Measurements from ENCODE around the gene MTF1. TPM values are rescaled to one million over a fixed set of nuclear protein-coding genes. Genes with fewer than 3 reads are reported as not detected.
A peak's percentile ranks its signal among the peaks of the same experiment; 100 is the strongest.
"Not testable (repeated sequence)": the region's sequence is repeated elsewhere in the genome, so short reads cannot be mapped to it uniquely, and the experiment has no call there.

MTF1 gene
- total RNA-seq: 10 to 100 TPM; 21.0 to 22.5 TPM

DNA sequence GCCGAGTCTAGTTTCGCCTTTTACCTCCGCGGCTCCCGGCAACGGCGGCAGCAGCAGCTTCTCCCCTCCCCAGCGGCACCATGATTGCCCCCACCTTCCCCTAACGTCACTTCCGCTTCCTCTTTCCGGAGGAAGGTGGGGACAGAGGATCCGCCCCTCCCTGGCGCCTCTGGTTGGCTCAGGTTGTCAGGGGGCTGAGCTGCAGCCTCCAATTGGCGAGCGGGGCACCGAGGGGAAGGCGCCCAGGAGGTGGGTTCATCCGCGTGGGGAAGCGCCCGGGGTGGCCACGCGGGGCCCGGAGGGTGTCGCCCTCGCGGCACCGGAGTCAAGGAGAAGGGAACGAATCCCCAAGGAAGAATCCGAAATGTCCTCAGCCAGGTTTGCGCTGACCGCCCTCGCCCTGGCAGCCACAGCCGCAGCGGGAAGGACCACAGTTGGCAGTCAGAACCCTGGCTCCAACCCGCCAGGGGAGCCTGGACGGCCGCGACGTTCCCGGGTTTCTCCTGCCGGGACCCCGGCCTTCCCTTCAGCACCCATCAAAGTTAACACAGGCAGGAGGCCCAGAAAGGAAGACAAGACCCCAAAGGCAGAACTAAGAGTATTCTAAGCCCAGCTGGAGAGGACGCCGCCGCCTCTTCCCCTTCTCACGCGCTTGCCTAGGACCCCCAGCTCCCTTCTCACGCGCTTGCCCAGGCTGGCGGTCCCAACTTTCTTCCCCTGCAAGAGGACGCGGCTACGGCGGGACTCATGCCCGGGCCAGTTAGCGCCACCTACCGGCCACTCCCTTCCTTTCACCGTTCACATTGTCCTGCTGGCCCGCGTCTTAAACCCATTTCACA, at the start of gene MTF1:
Gene MTF1 (minus strand): TSS at position 86 of the 839 bp plus-strand sequence. CDS start 1,934 bp downstream, outside the sequence.
- no peaks in the 10 kb centered on the region for H3K9me3 Mint-ChIP-seq
- CTCF ChIA-PET: interaction anchor here (0.6 to 2.6 kb wide), 29 partner anchors 9 to 381 kb away, joined by 3 to 16 read pairs (median 4); partner anchors contain the start of genes C1orf122, GNL2 and YRDC
- H3K4me1 Mint-ChIP-seq: peaks cover 29% of the 10 kb centered on the region

DNA sequence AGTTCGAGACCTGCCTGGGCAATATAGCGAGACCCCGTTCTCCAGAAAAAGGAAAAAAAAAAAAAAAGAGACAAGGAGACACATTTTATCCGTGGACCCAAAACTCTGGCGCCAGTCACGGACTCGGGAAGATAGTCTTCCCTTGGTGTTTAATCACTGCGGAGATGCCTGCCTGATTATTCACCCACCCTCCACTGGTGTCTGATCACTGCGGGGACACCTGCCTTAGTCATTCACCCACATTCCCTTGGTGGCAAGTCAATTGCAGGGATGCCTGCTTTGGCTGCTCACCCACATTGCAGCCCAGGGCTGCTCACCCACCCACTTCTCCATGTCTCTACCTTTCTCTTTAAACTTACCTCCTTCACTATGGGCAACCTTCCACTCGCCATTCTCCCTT, 49.1 kb upstream of the MTF1 start:
- H3K4me3 Mint-ChIP-seq, DNase-seq, CTCF ChIA-PET, H3K4me1 Mint-ChIP-seq, H3K27me3 Mint-ChIP-seq, H3K27ac Mint-ChIP-seq, POLR2A ChIA-PET: not testable (repeated sequence)
- Mint-ChIP-seq H3K9me3 (peaks cover 26% of the 10 kb centered on the region), H3K36me3 (ENCODE audit: low read depth) (peaks cover 31% of the 10 kb centered on the region)

More for the DNA sequence above, at the start of gene MTF1:
- peak; percentile 98 for DNase-seq
- no peaks in the 10 kb centered on the region for H3K27me3 Mint-ChIP-seq
- POLR2A ChIA-PET: interaction anchor here (2.0 kb wide), 1 partner anchor 52 kb away, joined by 8 read pairs; the partner anchor contains the start of genes C1orf122 and YRDC
- peaks cover 30% of the 10 kb centered on the region for H3K36me3 Mint-ChIP-seq (ENCODE audit: low read depth)
- peak within 1 kb of the TSS; percentile 93 for H3K4me3 Mint-ChIP-seq
- peak within 1 kb of the TSS; percentile 97 for H3K27ac Mint-ChIP-seq

DNA sequence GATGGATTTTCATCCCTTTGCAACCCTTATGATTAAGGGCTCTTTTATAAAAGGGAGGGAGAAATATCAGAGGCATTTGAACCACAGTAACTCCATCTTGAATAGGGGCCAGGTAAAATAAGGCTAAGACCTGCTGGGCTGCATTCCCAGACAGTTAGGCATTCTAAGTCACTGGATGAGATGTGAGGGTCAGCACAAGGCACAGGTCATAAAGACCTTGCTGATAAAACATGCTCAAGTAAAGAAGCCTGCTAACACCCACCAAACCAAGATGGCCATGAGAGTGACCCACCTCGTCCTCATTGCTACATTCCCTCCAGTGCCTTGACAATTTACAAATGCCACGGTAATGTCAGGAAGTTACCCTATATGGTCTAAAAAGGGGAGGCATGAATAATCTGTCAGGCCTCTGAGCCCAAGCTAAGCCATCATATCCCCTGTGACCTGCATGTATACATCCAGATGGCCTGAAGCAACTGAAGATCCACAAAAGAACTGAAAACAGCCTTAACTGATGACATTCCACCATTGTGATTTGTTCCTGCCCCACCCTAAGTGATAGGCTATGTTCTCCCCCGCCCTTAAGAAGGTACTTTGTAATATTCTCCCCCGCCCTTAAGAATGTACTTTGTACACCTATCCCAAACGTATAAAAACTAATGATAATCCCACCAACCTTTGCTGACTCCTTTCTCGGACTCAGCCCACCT, 48.2 kb upstream of the MTF1 start:
- H3K4me1 Mint-ChIP-seq, H3K27me3 Mint-ChIP-seq, DNase-seq, POLR2A ChIA-PET, H3K4me3 Mint-ChIP-seq, H3K27ac Mint-ChIP-seq: not testable (repeated sequence)
- CTCF ChIA-PET: interaction anchor here (0.6 kb wide), 1 partner anchor 136 kb away, joined by 5 read pairs; no protein-coding TSS in a partner anchor
- H3K36me3 Mint-ChIP-seq (ENCODE audit: low read depth): peaks cover 31% of the 10 kb centered on the region
- H3K9me3 Mint-ChIP-seq: peaks cover 26% of the 10 kb centered on the region

- Mint-ChIP-seq H3K36me3 (ENCODE audit: low read depth) (peaks cover 35% of the 10 kb centered on the region), H3K9me3 (peaks cover 26% of the 10 kb centered on the region)
- POLR2A ChIA-PET, DNase-seq, H3K4me3 Mint-ChIP-seq, H3K27ac Mint-ChIP-seq, H3K27me3 Mint-ChIP-seq, H3K4me1 Mint-ChIP-seq: not testable (repeated sequence)
- CTCF ChIA-PET: interaction anchor here (0.6 kb wide), 1 partner anchor 137 kb away, joined by 5 read pairs; no protein-coding TSS in a partner anchor
Observed at GRCh38 chr1:37906591-37906990, 47.2 kb upstream of the MTF1 start.

GRCh38 chr1:37905727-37906126, 46.3 kb upstream of the MTF1 start:
- DNase-seq: no peak
- H3K4me1 Mint-ChIP-seq: peaks cover 10% of the 10 kb centered on the region

GRCh38 chr1:37903921-37904320, 44.5 kb upstream of the MTF1 start:
- CTCF ChIA-PET: interaction anchor here (1.0 kb wide), 1 partner anchor 44 kb away, joined by 3 read pairs; the partner anchor contains the start of gene MTF1
- H3K9me3 Mint-ChIP-seq: peaks cover 24% of the 10 kb centered on the region
- H3K36me3 Mint-ChIP-seq (ENCODE audit: low read depth): peaks cover 28% of the 10 kb centered on the region
- DNase-seq, H3K4me3 Mint-ChIP-seq, H3K4me1 Mint-ChIP-seq, H3K27me3 Mint-ChIP-seq, POLR2A ChIA-PET, H3K27ac Mint-ChIP-seq: not testable (repeated sequence)

More at GRCh38 chr1:37905727-37906126, 46.3 kb upstream of the MTF1 start:
- CTCF ChIA-PET: no interaction called here
- H3K36me3 Mint-ChIP-seq (ENCODE audit: low read depth): peaks cover 37% of the 10 kb centered on the region
- H3K27me3 Mint-ChIP-seq: no peaks in the 10 kb centered on the region
- no peak overlapping the region for H3K4me3 Mint-ChIP-seq
- H3K9me3 Mint-ChIP-seq: peaks cover 26% of the 10 kb centered on the region
- H3K27ac Mint-ChIP-seq: no peak overlapping the region
- POLR2A ChIA-PET: no interaction called here

- no peaks in the 10 kb centered on the region for H3K27me3 Mint-ChIP-seq
- peaks cover 19% of the 10 kb centered on the region for H3K36me3 Mint-ChIP-seq (ENCODE audit: low read depth)
- peaks cover 10% of the 10 kb centered on the region for H3K4me1 Mint-ChIP-seq
- no peak overlapping the region for H3K4me3 Mint-ChIP-seq
- DNase-seq: no peak
- no peak overlapping the region for H3K27ac Mint-ChIP-seq
- ChIA-PET CTCF (interaction anchor here (0.6 to 1.0 kb wide), 2 partner anchors 43 to 146 kb away, joined by 3 read pairs; partner anchors contain the start of gene MTF1), POLR2A (no interaction called here)
- peaks cover 17% of the 10 kb centered on the region for H3K9me3 Mint-ChIP-seq
Observed at GRCh38 chr1:37902983-37903382, 43.6 kb upstream of the MTF1 start.

- CTCF ChIA-PET: interaction anchor here (1.0 kb wide), 1 partner anchor 42 kb away, joined by 3 read pairs; the partner anchor contains the start of gene MTF1
- POLR2A ChIA-PET: no interaction called here
- no peak overlapping the region for H3K27ac Mint-ChIP-seq
Observed at GRCh38 chr1:37901893-37902225, 42.5 kb upstream of the MTF1 start.

DNA sequence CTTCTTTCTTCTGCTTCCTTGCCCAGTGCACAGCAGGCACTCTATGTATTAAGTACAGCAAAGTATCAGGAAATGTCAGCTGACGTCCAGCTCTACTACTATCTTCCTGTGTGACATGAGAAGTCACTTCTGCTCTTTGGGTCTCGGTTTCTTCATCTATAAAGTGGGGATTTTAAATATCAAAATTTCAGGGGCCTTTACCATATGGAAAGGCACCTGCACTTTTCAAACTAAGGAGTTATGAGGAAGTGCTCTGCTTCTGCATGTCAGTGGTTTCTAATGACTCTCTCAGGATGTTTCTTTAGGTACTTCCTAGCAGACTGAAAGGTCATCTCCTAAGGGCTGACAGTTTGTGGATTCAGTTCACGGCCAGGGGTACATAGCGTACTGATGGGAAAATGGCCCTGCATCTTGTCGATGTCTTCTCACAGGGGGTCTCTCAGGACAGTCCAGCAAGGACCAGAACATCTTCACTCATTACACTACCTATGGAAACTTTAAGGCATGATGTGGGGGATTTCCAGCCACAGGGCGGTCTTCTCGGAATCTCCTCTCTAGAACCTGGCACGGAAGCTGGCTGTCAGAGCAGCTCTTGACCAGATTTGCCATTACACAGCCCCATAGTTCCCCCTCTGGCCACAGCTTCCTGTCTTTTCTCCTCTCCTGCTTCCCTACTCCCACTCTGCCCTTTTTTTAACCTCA, 42.0 kb upstream of the MTF1 start:
- Mint-ChIP-seq H3K36me3 (ENCODE audit: low read depth) (peaks cover 9% of the 10 kb centered on the region), H3K4me1 (peaks cover 10% of the 10 kb centered on the region), H3K27ac (no peak overlapping the region), H3K4me3 (no peak overlapping the region), H3K9me3 (peaks cover 4% of the 10 kb centered on the region), H3K27me3 (no peaks in the 10 kb centered on the region)
- POLR2A ChIA-PET: no interaction called here
- CTCF ChIA-PET: interaction anchor here (1.1 to 1.4 kb wide), 2 partner anchors 29 to 51 kb away, joined by 3 to 5 read pairs; no protein-coding TSS in a partner anchor
- no peak for DNase-seq

More at GRCh38 chr1:37901893-37902225, 42.5 kb upstream of the MTF1 start:
- no peak for DNase-seq
- H3K4me1 Mint-ChIP-seq: peaks cover 10% of the 10 kb centered on the region
- no peaks in the 10 kb centered on the region for H3K27me3 Mint-ChIP-seq
- peaks cover 6% of the 10 kb centered on the region for H3K9me3 Mint-ChIP-seq
- peaks cover 13% of the 10 kb centered on the region for H3K36me3 Mint-ChIP-seq (ENCODE audit: low read depth)
- no peak overlapping the region for H3K4me3 Mint-ChIP-seq

DNA sequence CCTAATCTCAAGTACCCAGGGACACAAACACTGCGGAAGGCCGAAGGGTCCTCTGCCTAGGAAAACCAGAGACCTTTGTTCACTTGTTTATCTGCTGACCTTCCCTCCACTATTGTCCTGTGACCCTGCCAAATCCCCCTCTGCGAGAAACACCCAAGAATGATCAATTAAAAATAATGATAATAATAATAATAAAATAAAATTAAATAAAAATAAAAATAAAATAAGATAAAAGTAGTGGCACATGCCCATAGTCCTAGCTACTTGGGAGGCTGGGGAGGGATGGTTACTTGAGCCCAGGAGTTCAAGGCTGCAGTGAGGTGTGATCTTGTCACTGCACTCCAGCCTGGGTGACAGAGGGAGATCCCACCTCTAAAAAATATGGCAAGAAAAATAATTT, 38.2 kb upstream of the MTF1 start:
- H3K9me3 Mint-ChIP-seq; DNase-seq; POLR2A ChIA-PET; H3K4me3 Mint-ChIP-seq; H3K4me1 Mint-ChIP-seq; H3K36me3 Mint-ChIP-seq (ENCODE audit: low read depth); CTCF ChIA-PET; H3K27me3 Mint-ChIP-seq; H3K27ac Mint-ChIP-seq: not testable (repeated sequence)

- ChIA-PET CTCF (interaction anchor here (0.8 to 1.0 kb wide), 2 partner anchors 12 to 75 kb away, joined by 3 to 6 read pairs; no protein-coding TSS in a partner anchor), POLR2A (no interaction called here)
- Mint-ChIP-seq H3K4me3 (no peak overlapping the region), H3K27ac (no peak overlapping the region), H3K9me3 (no peaks in the 10 kb centered on the region), H3K4me1 (peaks cover 2% of the 10 kb centered on the region), H3K27me3 (no peaks in the 10 kb centered on the region), H3K36me3 (ENCODE audit: low read depth) (peaks cover under 1% of the 10 kb centered on the region)
- no peak for DNase-seq
Observed at GRCh38 chr1:37893673-37894072, 34.3 kb upstream of the MTF1 start.

DNA sequence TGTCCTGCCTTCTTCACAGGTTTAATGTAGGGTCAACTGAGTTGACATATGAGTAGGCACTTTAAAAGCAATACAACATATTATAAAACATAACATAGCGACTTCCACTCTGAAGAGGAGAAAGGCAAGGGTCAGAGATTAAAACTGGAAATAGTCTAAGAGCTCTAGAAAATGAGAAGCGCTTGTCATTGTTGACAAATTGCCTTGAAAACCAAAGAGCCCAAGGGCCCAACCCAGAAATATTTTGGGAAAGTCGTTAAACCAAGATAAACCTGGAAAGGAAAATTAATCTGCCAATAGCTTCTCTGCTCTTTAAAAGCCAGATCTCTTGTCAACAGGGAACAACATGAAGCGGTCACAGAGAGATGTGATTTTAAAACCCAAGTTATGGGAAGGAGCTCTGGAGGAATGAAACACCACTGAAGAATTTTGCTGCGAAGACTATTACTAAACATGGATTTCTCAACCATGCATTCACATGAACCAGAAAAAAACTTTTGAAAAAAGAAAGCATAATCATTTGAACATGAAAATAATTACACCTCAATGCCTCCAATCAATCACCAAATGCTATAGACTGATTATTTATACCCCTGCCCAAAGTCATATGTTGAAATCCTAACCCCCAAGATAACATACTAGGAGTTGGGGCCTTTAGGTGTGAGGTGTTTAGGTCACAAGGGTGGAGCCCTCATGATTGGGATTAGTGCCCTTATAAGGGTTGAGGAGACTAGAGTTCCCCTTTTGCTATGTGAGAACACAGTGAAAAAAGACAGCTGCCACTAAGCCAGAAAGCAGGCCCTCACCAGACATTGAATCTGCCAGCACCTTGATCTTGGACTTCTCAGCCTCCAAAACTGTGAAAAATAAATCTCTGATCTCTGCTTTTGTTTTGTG, 33.0 kb upstream of the MTF1 start:
- no peaks in the 10 kb centered on the region for H3K27me3 Mint-ChIP-seq
- H3K36me3 Mint-ChIP-seq (ENCODE audit: low read depth): peaks cover 11% of the 10 kb centered on the region
- ChIA-PET POLR2A (no interaction called here), CTCF (interaction anchor here (1.0 kb wide), 1 partner anchor 73 kb away, joined by 6 read pairs; no protein-coding TSS in a partner anchor)
- no peak for DNase-seq
- H3K27ac Mint-ChIP-seq: no peak overlapping the region
- H3K4me1 Mint-ChIP-seq: peaks cover 2% of the 10 kb centered on the region
- no peaks in the 10 kb centered on the region for H3K9me3 Mint-ChIP-seq
- no peak overlapping the region for H3K4me3 Mint-ChIP-seq
